Natural killer cell (primary cell): ENCODE measurements around the gene CA10. TPM values are rescaled to one million over a fixed set of nuclear protein-coding genes. Genes with fewer than 3 reads are reported as not detected.

Source experiments
- ATAC-seq, 3 donors: fragments of 150-1000 bp in 2 of 3; fragments of 200-7000 bp in 1 of 3; cut with Tn5 transposase; 1 replicate in 1 of 3; 2 replicates in 2 of 3; pipeline ENCODE4 v1.10.0; 2021; ENCODE audit warnings: mild to moderate bottlenecking in 2 of 3, moderate library complexity in 2 of 3
- DNase-seq, 2 donors: peaks; one replicate each; pipeline versions ENCODE4 v3.0.0 to v3.0.0-alpha.2; 2013 to 2021; ENCODE audit warnings: mixed read lengths in 1 of 2
- H3K27ac ChIP-seq: one replicate; pipeline ENCODE4 v1.5.1; 2013; ENCODE audit warnings: mild to moderate bottlenecking, low read length
- H3K27me3 ChIP-seq: one replicate; pipeline ENCODE4 v1.6.1; 2013; ENCODE audit warnings: low read length; ENCODE audit not compliant: control insufficient read depth, insufficient read depth
- H3K36me3 ChIP-seq: one replicate; pipeline ENCODE4 v1.6.1; 2013; ENCODE audit warnings: low read length; ENCODE audit not compliant: control insufficient read depth, insufficient read depth
- H3K4me1 ChIP-seq: one replicate; pipeline ENCODE4 v1.6.1; 2013; ENCODE audit warnings: low read length; ENCODE audit not compliant: control insufficient read depth, insufficient read depth
- H3K4me3 ChIP-seq: one replicate; pipeline ENCODE4 v1.5.1; 2013; ENCODE audit warnings: low read length
- H3K9me3 ChIP-seq: one replicate; pipeline ENCODE4 v1.6.1; 2013; ENCODE audit warnings: low read length; ENCODE audit not compliant: control insufficient read depth, insufficient read depth
- H3K27ac Mint-ChIP-seq, 2 donors: one replicate each; pipeline ENCODE4 v1.8.0; 2022; ENCODE audit warnings: mild to moderate bottlenecking in 2 of 2, mixed read lengths in 2 of 2, moderate library complexity in 1 of 2
- H3K27me3 Mint-ChIP-seq, 2 donors: one replicate each; pipeline ENCODE4 v1.8.0; 2022; ENCODE audit warnings: low read depth in 2 of 2, mixed read lengths in 2 of 2
- H3K36me3 Mint-ChIP-seq: one replicate; pipeline ENCODE4 v1.8.0; 2022; ENCODE audit warnings: mixed read lengths
- H3K4me1 Mint-ChIP-seq, 2 donors: one replicate each; pipeline ENCODE4 v1.8.0; 2022; ENCODE audit warnings: mixed read lengths in 2 of 2
- H3K4me3 Mint-ChIP-seq: one replicate; pipeline ENCODE4 v1.8.0; 2022; ENCODE audit warnings: mild to moderate bottlenecking, moderate library complexity, mixed read lengths
- H3K9me3 Mint-ChIP-seq, 2 donors: one replicate each; pipeline ENCODE4 v1.8.0; 2022; ENCODE audit warnings: mixed read lengths in 2 of 2
- CTCF ChIP-seq: fragments of 200-600 bp; IDR thresholded peaks from one replicate; pipeline ENCODE4 v1.8.0; 2022; ENCODE audit warnings: antibody characterized with exemption
- WGBS: methylation state at CpG from one replicate; pipeline ENCODE4 v1.1.7; 2013; ENCODE audit warnings: missing lambda C conversion rate; ENCODE audit not compliant: insufficient coverage; 5-methylcytosine and 5-hydroxymethylcytosine counted together
- intact Hi-C: fragments of 100-400 bp; cut with micrococcal nuclease; formaldehyde crosslinking; loops from one replicate; pipeline ENCODE4 v1.14.2; 2022
- total RNA-seq, 4 donors: library from RNA; stranded (reverse); fragments of 120-200 nt in 1 of 4; gene quantifications; one replicate each; pipeline versions ENCODE4 v1.2.3 to v1.2.4, GENCODE V29; 2013 to 2022

The CA10 gene
- total RNA-seq, 3 donors from 2014 or later (not counting 1 experiment from before 2014, with no cell fraction given), result not detected

GRCh38 chr17:52105591-52105990 lies 52.9 kb downstream of the CA10 start:
- Mint-ChIP-seq H3K27me3 (peaks cover 0 to 6% of the 10 kb centered on the region in 2 donors), H3K27ac (no peak overlapping the region), H3K36me3 (no peaks in the 10 kb centered on the region), H3K9me3 (no peaks in the 10 kb centered on the region), H3K4me3 (no peak overlapping the region), H3K4me1 (no peaks in the 10 kb centered on the region)
- no peak for TF ChIP-seq CTCF
- Histone ChIP-seq H3K4me3 (no peak overlapping the region), H3K4me1 (no peaks in the 10 kb centered on the region), H3K9me3 (no peaks in the 10 kb centered on the region), H3K36me3 (no peaks in the 10 kb centered on the region), H3K27me3 (no peaks in the 10 kb centered on the region), H3K27ac (no peak overlapping the region)
- ATAC-seq (no peak), DNase-seq (no peak)
- WGBS, result no CpG with 5 or more reads among the region's 1 CpG
- intact Hi-C loops, result no loop called here

GRCh38 chr17:52096056-52096455 lies 62.5 kb downstream of the CA10 start:
- H3K4me3 ChIP-seq, result no peak overlapping the region
- no peak for TF ChIP-seq CTCF
- H3K4me1 ChIP-seq, result no peaks in the 10 kb centered on the region
- intact Hi-C loops, result no loop called here
- no peaks in the 10 kb centered on the region for H3K36me3 Mint-ChIP-seq
- no peaks in the 10 kb centered on the region for H3K9me3 ChIP-seq
- H3K4me3 Mint-ChIP-seq, result no peak overlapping the region
- H3K36me3 ChIP-seq, result no peaks in the 10 kb centered on the region
- DNase-seq (no peak), ATAC-seq (no peak)
- H3K27ac ChIP-seq, result no peak overlapping the region
- no peaks in the 10 kb centered on the region for H3K27me3 Mint-ChIP-seq
- no peak overlapping the region for H3K27ac Mint-ChIP-seq
- H3K9me3 Mint-ChIP-seq, result no peaks in the 10 kb centered on the region
- no peaks in the 10 kb centered on the region for H3K4me1 Mint-ChIP-seq
- H3K27me3 ChIP-seq, result no peaks in the 10 kb centered on the region

GRCh38 chr17:52084176-52084575 lies 74.3 kb downstream of the CA10 start:
- H3K36me3 ChIP-seq, result no peaks in the 10 kb centered on the region
- no peak overlapping the region for H3K4me3 ChIP-seq
- TF ChIP-seq CTCF, result no peak
- H3K4me1 Mint-ChIP-seq, result no peaks in the 10 kb centered on the region
- no peaks in the 10 kb centered on the region for H3K36me3 Mint-ChIP-seq
- intact Hi-C loops, result no loop called here
- H3K27ac ChIP-seq, result no peak overlapping the region
- DNase-seq (no peak), ATAC-seq (no peak)
- H3K4me1 ChIP-seq, result no peaks in the 10 kb centered on the region
- no peaks in the 10 kb centered on the region for H3K27me3 Mint-ChIP-seq
- H3K4me3 Mint-ChIP-seq, result no peak overlapping the region
- no peaks in the 10 kb centered on the region for H3K27me3 ChIP-seq
- peaks cover 0 to 8% of the 10 kb centered on the region in 2 donors for H3K9me3 Mint-ChIP-seq
- no peaks in the 10 kb centered on the region for H3K9me3 ChIP-seq
- 81% methylated on average over 2 of the region's 2 CpGs for WGBS
- H3K27ac Mint-ChIP-seq, result no peak overlapping the region

GRCh38 chr17:52079496-52079895 lies 79.0 kb downstream of the CA10 start:
- TF ChIP-seq CTCF, result no peak
- WGBS, result 86% methylated on average over 4 of the region's 4 CpGs
- H3K36me3 Mint-ChIP-seq, result no peaks in the 10 kb centered on the region
- no peaks in the 10 kb centered on the region for H3K9me3 ChIP-seq
- H3K4me3 Mint-ChIP-seq, result no peak overlapping the region
- no peaks in the 10 kb centered on the region for H3K4me1 Mint-ChIP-seq
- no peak overlapping the region for H3K27ac Mint-ChIP-seq
- H3K27me3 ChIP-seq, result no peaks in the 10 kb centered on the region
- DNase-seq, result no peak
- intact Hi-C loops, result loop anchor here (10.0 kb wide), 1 partner anchor 65 kb away; no protein-coding TSS in a partner anchor
- no peaks in the 10 kb centered on the region for H3K36me3 ChIP-seq
- H3K27me3 Mint-ChIP-seq, result no peaks in the 10 kb centered on the region
- H3K4me1 ChIP-seq, result no peaks in the 10 kb centered on the region
- peaks cover 0 to 2% of the 10 kb centered on the region in 2 donors for H3K9me3 Mint-ChIP-seq
- ATAC-seq, result no peak
- no peak overlapping the region for H3K27ac ChIP-seq
- H3K4me3 ChIP-seq, result no peak overlapping the region
